Spinal cord (tissue), 10 donors: Measurements from ENCODE around the gene ZMYM2. TPM values are rescaled to one million over a fixed set of nuclear protein-coding genes. Genes with fewer than 3 reads are reported as not detected.

Experiments
- DNase-seq, 6 donors: peaks; one replicate each; pipeline versions ENCODE4 v3.0.0 to v3.0.0-alpha.2; 2013 to 2015; ENCODE audit warnings: low spot score in 6 of 6, low read depth in 4 of 6
- H3K27ac ChIP-seq: one replicate; pipeline ENCODE4 v1.5.1; 2013; ENCODE audit warnings: low read depth, low read length, control low read depth
- H3K27me3 ChIP-seq: one replicate; pipeline ENCODE4 v1.6.1; 2013; ENCODE audit warnings: low read length; ENCODE audit not compliant: control insufficient read depth, insufficient read depth
- H3K36me3 ChIP-seq: one replicate; pipeline ENCODE4 v1.6.1; 2013; ENCODE audit warnings: low read length; ENCODE audit not compliant: control insufficient read depth, insufficient read depth
- H3K4me1 ChIP-seq: one replicate; pipeline ENCODE4 v1.6.1; 2013; ENCODE audit warnings: low read length; ENCODE audit not compliant: control insufficient read depth, insufficient read depth
- H3K4me3 ChIP-seq: one replicate; pipeline ENCODE4 v1.5.1; 2013; ENCODE audit warnings: low read depth, low read length, control low read depth
- H3K9me3 ChIP-seq: one replicate; pipeline ENCODE4 v1.6.1; 2013; ENCODE audit warnings: low read length; ENCODE audit not compliant: control insufficient read depth, insufficient read depth
- WGBS: methylation state at CpG from one replicate; pipeline ENCODE4 v1.1.5; 2013; ENCODE audit warnings: missing lambda C conversion rate; ENCODE audit not compliant: insufficient coverage; 5-methylcytosine and 5-hydroxymethylcytosine counted together
- polyA plus RNA-seq, 2 donors: library from polyadenylated mRNA; unstranded; fragments of 120-200 nt; gene quantifications; one replicate each; pipeline ENCODE4 v1.2.1, GENCODE V29; 2013; ENCODE audit not compliant: insufficient read length in 2 of 2
- total RNA-seq, 2 donors: library from RNA; depleted of rRNA in 1 of 2; stranded (reverse); fragments of 120-200 nt in 1 of 2; fragments of >200 nt in 1 of 2; gene quantifications; one replicate each; pipeline versions ENCODE4 v1.2.3 to v1.2.4, GENCODE V29; 2013 to 2014
- donor health status: healthy.

The ZMYM2 gene
- total and polyA plus RNA-seq, 4 donors: 76.9 to 148 (median 111) TPM

DNA sequence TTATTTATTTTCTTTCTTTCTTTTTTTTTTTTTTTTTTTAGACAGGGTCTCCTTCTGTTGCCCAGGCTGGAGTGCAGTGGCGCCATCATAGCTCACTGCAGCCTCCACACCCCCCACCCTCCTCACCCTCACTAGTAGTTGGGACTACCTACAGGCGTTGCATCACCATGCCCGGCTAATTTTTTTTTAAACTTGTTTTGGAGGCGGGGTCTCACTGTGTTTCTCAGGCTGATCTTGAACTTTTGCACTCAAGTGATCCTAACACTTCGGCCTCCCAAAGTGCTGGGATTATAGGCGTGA, 168.7 kb downstream of the ZMYM2 start:
- no peak for DNase-seq

DNA sequence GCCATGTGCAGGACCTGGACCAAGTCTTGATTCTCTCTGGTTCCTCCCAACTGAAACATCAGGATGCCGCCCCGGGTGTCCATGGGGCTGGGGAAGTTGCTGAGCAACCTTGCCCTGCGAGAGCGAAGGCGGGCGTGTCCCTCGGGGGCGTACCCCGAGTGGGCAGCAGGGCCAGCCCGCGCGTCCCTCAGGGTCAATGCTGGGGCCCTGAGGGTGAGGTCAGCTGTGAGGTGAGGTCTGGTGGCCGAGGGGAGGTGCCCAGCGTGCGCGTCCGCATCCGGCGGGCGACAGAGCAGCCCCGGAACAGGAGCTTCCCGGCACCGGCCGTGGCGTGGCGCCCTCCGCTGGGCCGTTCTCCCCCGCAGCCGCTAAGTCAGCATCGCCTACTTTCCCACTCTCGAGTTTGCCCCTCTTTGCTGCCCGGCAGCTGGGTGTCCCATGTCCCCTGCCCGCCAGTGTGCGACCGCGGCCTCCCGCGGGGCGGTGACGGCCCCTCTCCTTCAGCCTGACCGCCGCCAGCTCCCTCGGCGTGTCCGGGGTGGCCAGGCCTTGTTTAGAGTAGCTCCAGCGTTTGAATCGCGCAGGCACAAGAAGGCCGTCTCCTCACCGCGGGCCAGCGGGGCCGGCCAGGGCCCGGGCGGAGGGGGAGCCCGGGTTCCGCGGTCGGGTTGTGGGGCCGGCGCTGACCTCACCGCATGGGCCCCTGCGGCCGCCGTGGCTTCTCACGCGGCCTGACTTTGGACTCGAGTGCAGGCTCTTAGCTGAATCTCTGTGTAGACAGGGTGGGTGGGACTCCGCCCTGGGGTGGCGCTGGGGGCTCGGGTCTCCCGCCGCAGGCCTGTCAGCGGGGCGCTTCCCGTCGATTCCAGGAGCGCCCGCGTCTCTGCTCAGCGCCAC, 169.3 kb downstream of the ZMYM2 start:
- Histone ChIP-seq H3K27ac (peak overlapping the region; percentile 48), H3K36me3 (no peaks in the 10 kb centered on the region), H3K4me1 (peaks cover 17% of the 10 kb centered on the region), H3K27me3 (peaks cover 16% of the 10 kb centered on the region), H3K9me3 (no peaks in the 10 kb centered on the region), H3K4me3 (peak overlapping the region; percentile 48)
- peak in 2 of 6 donors; percentile 43 to 69 for DNase-seq
- under 1% methylated on average over 82 of the region's 82 CpGs for WGBS

More for the DNA sequence above, 168.7 kb downstream of the ZMYM2 start:
- Histone ChIP-seq H3K27me3 (peaks cover 16% of the 10 kb centered on the region), H3K4me3 (peak overlapping the region; percentile 48), H3K36me3 (no peaks in the 10 kb centered on the region), H3K27ac (no peak overlapping the region), H3K4me1 (peaks cover 17% of the 10 kb centered on the region), H3K9me3 (no peaks in the 10 kb centered on the region)
- WGBS: 58% methylated on average over 6 of the region's 6 CpGs

DNA sequence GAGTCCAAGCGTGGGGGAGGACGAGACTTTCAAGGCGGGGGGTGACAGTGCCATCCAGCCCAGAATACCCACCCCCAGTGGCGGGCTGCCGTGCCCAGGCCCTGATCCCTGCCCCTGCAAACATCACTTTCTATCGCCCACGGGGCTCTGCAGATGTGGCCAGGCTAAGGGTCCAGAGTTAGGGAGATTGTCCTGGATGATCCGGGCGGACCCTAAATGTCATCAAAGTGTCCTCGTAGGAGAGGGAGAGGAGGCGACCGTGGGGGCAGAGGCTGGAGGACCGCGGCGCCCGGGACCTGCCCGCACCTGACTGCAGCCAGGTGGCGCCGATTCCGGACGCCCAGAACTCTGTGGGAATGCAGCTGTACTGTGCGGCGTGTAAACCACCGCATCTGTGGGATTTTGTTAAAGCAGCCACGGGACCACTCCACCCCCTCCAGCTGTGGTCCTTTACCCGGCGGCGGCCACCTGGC, 170.0 kb downstream of the ZMYM2 start:
- Histone ChIP-seq H3K4me1 (peaks cover 17% of the 10 kb centered on the region), H3K9me3 (no peaks in the 10 kb centered on the region), H3K36me3 (no peaks in the 10 kb centered on the region), H3K27me3 (peaks cover 16% of the 10 kb centered on the region), H3K27ac (no peak overlapping the region), H3K4me3 (peak overlapping the region; percentile 48)
- DNase-seq: no peak
- under 1% methylated on average over 21 of the region's 28 CpGs for WGBS

DNA sequence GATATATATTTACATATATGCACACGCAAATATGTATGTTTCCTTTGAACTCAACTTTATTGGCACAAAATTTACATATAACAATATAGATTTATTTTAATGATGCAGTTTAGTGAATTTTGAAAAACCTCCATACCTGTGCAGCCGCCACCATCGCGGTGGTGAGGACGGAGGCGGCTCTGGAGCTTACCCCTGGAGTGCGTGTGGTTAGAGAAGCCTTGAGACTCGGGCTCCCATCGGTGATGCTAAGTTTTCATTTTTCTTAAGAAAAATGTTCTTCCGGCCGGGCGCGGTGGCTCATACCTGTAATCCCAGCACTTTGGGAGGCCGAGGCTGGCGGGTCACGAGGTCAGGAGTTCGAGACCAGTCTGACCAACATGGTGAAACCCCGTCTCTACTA, 170.5 kb downstream of the ZMYM2 start:
- no peak overlapping the region for H3K4me3 ChIP-seq

DNA sequence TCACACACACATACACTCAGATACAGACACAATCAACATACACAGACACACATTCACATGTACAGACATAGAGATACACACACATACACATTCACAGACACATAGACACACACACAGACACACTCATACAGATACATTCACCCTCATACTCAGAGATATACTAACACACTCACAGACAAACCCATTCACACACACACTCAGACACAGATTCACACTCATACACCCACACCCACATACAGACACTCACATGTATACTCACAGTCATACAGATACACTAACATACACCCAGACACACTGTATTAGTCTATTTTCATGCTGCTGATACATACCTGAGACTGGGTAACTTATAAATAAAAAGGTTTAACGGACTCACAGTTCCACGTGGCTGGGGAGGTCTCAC, 171.5 kb downstream of the ZMYM2 start:
- no peaks in the 10 kb centered on the region for H3K9me3 ChIP-seq
- DNase-seq: no peak
- peaks cover 18% of the 10 kb centered on the region for H3K27me3 ChIP-seq
- H3K36me3 ChIP-seq: no peaks in the 10 kb centered on the region
- no peak overlapping the region for H3K4me3 ChIP-seq
- no peak overlapping the region for H3K27ac ChIP-seq
- peaks cover 17% of the 10 kb centered on the region for H3K4me1 ChIP-seq
- WGBS: 93% methylated on average over 2 of the region's 2 CpGs

More for the DNA sequence above, 170.5 kb downstream of the ZMYM2 start:
- peaks cover 17% of the 10 kb centered on the region for H3K4me1 ChIP-seq
- 87% methylated on average over 6 of the region's 18 CpGs for WGBS
- no peak for DNase-seq
- no peaks in the 10 kb centered on the region for H3K36me3 ChIP-seq
- no peak overlapping the region for H3K27ac ChIP-seq
- no peaks in the 10 kb centered on the region for H3K9me3 ChIP-seq
- peaks cover 16% of the 10 kb centered on the region for H3K27me3 ChIP-seq

DNA sequence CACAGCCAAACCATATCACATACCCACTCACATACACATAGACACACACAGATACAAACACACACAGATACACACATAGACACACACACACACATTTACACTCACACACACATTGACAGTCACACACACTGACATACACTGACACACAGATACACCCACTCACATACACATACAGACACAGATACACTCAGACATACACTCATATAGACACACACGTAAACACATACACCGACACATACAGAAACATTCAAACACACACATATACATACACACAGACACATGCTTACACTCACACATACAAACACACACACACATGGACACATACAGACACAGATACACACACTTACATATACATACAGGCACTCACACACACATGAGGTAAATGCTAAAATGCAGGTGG, 172.1 kb downstream of the ZMYM2 start:
- no peak overlapping the region for H3K27ac ChIP-seq
- no peaks in the 10 kb centered on the region for H3K36me3 ChIP-seq
- 96% methylated on average over 2 of the region's 2 CpGs for WGBS
- H3K27me3 ChIP-seq: peaks cover 21% of the 10 kb centered on the region
- H3K4me3 ChIP-seq: no peak overlapping the region
- DNase-seq: no peak
- H3K9me3 ChIP-seq: no peaks in the 10 kb centered on the region
- peaks cover 17% of the 10 kb centered on the region for H3K4me1 ChIP-seq

DNA sequence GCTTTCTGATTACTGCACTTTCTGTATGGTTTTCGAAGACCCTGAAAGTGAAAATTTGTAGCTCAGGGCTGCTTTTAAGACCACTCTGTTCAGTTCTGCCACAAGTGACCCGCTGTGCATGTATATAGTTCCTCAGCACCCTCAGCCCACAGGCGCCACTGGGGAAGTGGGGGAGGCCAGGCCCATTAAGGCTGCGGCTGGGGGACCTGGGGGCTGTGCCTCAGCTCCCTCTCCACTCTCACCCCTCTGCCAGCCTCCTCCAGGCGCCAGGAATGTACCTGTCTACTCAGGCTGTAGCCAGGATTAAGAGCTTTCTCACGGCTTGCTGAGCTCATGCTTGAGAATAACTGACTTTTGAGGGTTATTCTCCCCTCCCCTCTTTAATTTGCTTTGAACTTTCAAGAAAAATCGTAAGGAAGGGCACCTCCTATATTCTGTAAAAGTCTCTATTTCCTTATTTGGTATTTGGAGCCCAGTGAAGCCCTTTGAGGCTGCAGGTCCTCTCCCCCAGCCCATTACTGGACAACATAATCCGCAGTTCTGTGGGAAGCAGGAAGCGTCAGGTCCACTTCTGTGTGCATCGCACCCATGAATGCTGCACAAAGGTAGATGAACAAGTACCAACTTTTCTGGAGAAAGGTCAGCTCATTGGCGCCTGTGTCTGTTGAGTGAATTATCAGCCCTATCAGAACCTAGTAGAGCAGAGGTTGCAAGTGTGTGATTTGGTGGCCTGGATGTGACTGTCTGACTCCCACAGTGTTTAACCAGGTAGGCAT, 172.7 kb downstream of the ZMYM2 start:
- DNase-seq: no peak
- no peak overlapping the region for H3K27ac ChIP-seq
- H3K27me3 ChIP-seq: peaks cover 22% of the 10 kb centered on the region
- H3K4me3 ChIP-seq: no peak overlapping the region
- WGBS: 82% methylated on average over 9 of the region's 11 CpGs
- H3K9me3 ChIP-seq: no peaks in the 10 kb centered on the region
- H3K4me1 ChIP-seq: peaks cover 17% of the 10 kb centered on the region
- no peaks in the 10 kb centered on the region for H3K36me3 ChIP-seq

DNA sequence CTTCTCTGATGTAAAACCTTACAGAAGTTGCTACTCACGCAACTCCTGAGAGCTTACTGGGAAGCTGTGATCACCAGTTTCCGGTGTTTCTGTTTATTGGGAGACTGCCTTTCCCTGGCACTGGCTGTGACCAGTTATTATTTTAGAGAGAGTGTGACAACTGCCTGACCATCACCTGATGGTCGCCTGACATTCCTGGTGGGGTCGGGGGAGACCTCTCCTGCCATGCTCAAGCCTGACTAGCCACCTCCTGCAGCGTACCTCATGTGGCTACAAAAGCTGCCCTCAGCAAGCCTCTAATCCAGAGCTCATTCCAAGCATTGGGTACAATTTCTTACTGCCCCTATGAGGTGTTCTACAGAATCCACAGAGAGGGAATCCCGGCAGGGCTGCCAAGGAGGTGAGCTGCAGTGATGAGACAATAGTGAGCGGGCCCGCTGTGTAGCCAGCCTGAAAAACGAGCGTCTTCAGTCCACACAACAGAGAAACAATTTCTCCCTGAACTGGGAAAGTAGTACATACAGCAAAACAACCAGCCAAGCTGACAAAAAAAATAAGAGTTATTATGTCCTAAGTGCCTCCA, 173.6 kb downstream of the ZMYM2 start:
- Histone ChIP-seq H3K27ac (no peak overlapping the region), H3K27me3 (peaks cover 31% of the 10 kb centered on the region), H3K9me3 (no peaks in the 10 kb centered on the region), H3K36me3 (no peaks in the 10 kb centered on the region), H3K4me3 (no peak overlapping the region), H3K4me1 (peaks cover 23% of the 10 kb centered on the region)
- DNase-seq: no peak
- 88% methylated on average over 9 of the region's 10 CpGs for WGBS

DNA sequence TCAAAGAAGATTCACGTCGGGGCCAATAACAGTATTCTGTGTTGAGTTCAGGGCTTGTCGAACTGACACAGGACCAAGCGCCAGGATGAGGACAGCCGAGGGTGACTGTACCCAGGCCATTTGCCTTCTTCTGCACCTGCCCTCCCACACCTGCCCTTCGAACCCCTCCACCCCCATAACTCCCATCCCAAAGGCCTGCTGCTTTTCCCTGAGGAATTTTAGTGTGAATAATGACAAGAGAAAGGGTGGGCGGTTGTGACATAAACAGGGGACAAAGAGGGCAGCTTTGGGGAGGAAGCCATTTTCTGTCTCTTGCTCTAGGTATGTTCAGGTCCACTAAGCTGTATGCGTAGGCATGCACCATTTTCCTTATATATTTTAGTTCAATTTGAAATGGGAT, 176.2 kb downstream of the ZMYM2 start:
- Histone ChIP-seq H3K36me3 (no peaks in the 10 kb centered on the region), H3K4me1 (peaks cover 7% of the 10 kb centered on the region), H3K27ac (no peak overlapping the region), H3K27me3 (peaks cover 34% of the 10 kb centered on the region), H3K9me3 (no peaks in the 10 kb centered on the region), H3K4me3 (no peak overlapping the region)
- no CpG with 5 or more reads among the region's 8 CpGs for WGBS
- DNase-seq: no peak
